HCT116 (cell line): ENCODE data around the gene PGAM5. TPM values are rescaled to one million over a fixed set of nuclear protein-coding genes. Genes with fewer than 3 reads are reported as not detected.

Experiments used
- ATAC-seq: fragments of 200-7000 bp; cut with Tn5 transposase; 2 replicates; pipeline ENCODE4 v1.9.1; 2020; ENCODE audit warnings: mild to moderate bottlenecking, moderate library complexity
- BruUV-seq: library from RNA; stranded (reverse); fragments of 400-500 nt; replicated peaks from 2 replicates; lab custom pipeline; 2021; lab: Mats Ljungman, UMichigan
- CTCF ChIA-PET: fragments of 300-600 bp; sonication (Branson Sonifier 250); formaldehyde crosslinking; loops from one replicate; lab custom pipeline; 2021; ENCODE audit warnings: antibody characterized with exemption; lab: Charles Lee
- POLR2A ChIA-PET: fragments of 300-600, 350-600 bp; sonication (Branson Sonifier 250); formaldehyde crosslinking; loops from one replicate; lab custom pipeline; 2021; ENCODE audit warnings: antibody characterized with exemption; lab: Charles Lee
- RAD21 ChIA-PET, 2 experiments: fragments of 300-600 bp; sonication (Branson Sonifier 250); formaldehyde crosslinking; loops; one replicate each; lab custom pipeline; 2023; ENCODE audit warnings: low total read pairs in 2 of 2; ENCODE audit not compliant: uncharacterized antibody in 2 of 2, unreplicated experiment in 2 of 2, low non-redundant PET in 1 of 2; lab: Charles Lee
- DNase-seq: peaks from one replicate; pipeline ENCODE4 v3.0.0-alpha.2; 2010; ENCODE audit warnings: low read depth, low spot score
- H2AFZ ChIP-seq: fragments of 200-600 bp; shearing (Covaris generic), sonication (generic); 2 replicates; pipeline ENCODE4 v1.6.1; 2017; ENCODE audit warnings: low read depth, mixed run types, mixed read lengths, antibody characterized with exemption, low read length; ENCODE audit not compliant: poor library complexity, severe bottlenecking
- H3K27ac ChIP-seq: 2 replicates; pipeline ENCODE4 v1.5.1; 2012; ENCODE audit warnings: low read depth, low read length
- H3K27me3 ChIP-seq: fragments of 200-600 bp; sonication (generic); 2 replicates; pipeline ENCODE4 v1.6.1; 2016; ENCODE audit warnings: mixed run types, low read length, mixed read lengths; ENCODE audit not compliant: insufficient read depth
- H3K36me3 ChIP-seq, 2 experiments: fragments of 200-500 bp in 1 of 2; fragments of 200-600 bp in 1 of 2; sonication (Bioruptor generic) in 1 of 2; sonication (generic) in 1 of 2; 2 replicates each; pipeline versions ENCODE4 v1.5.1 to v1.6.1; 2014 to 2016; ENCODE audit warnings: low read length in 2 of 2, inconsistent platforms in 1 of 2, mixed read lengths in 1 of 2, mixed run types in 1 of 2; ENCODE audit not compliant: insufficient read depth in 2 of 2, control insufficient read depth in 1 of 2
- H3K4me1 ChIP-seq, 2 experiments: fragments of 200-600 bp in 1 of 2; sonication (generic) in 1 of 2; 2 replicates each; pipeline versions ENCODE4 v1.5.1 to v1.6.1; 2012 to 2017; ENCODE audit warnings: low read length in 2 of 2, inconsistent platforms in 1 of 2, mild to moderate bottlenecking in 1 of 2, mixed read lengths in 1 of 2, mixed run types in 1 of 2, moderate library complexity in 1 of 2; ENCODE audit not compliant: insufficient read depth in 2 of 2, control insufficient read depth in 1 of 2
- H3K4me2 ChIP-seq: fragments of 200-600 bp; sonication (generic); 2 replicates; pipeline ENCODE4 v1.6.1; 2017; ENCODE audit warnings: mixed run types, low read length, mixed read lengths
- H3K4me3 ChIP-seq, 2 experiments: fragments of 200-600 bp in 1 of 2; sonication (generic) in 1 of 2; replicated peaks in 1 of 2; 2 replicates each; pipeline ENCODE4 v1.5.1; 2011 to 2016; ENCODE audit warnings: low read length in 2 of 2, control low read depth in 1 of 2, low read depth in 1 of 2, mild to moderate bottlenecking in 1 of 2, mixed read lengths in 1 of 2, mixed run types in 1 of 2
- H3K79me2 ChIP-seq: fragments of 200-600 bp; sonication (generic); 2 replicates; pipeline ENCODE4 v1.6.1; 2017; ENCODE audit warnings: mild to moderate bottlenecking, mixed run types, low read length, moderate library complexity, mixed read lengths; ENCODE audit not compliant: insufficient read depth
- H3K9ac ChIP-seq: fragments of 200-600 bp; sonication (generic); 2 replicates; pipeline ENCODE4 v1.6.1; 2016; ENCODE audit warnings: low read length, mixed read lengths
- H3K9me2 ChIP-seq: fragments of 200-600 bp; sonication (generic), shearing (Covaris generic); 2 replicates; pipeline ENCODE4 v1.6.1; 2017; ENCODE audit warnings: mixed run types, mild to moderate bottlenecking, moderate library complexity; ENCODE audit not compliant: insufficient read depth
- H3K9me3 ChIP-seq, 2 experiments: fragments of 200-500 bp in 1 of 2; fragments of 200-600 bp in 1 of 2; sonication (Bioruptor generic) in 1 of 2; sonication (generic) in 1 of 2; 2 replicates each; pipeline ENCODE4 v1.6.1; 2014 to 2017; ENCODE audit warnings: low read length in 2 of 2, mixed read lengths in 2 of 2, inconsistent platforms in 1 of 2, low read depth in 1 of 2, mild to moderate bottlenecking in 1 of 2, mixed run types in 1 of 2, moderate library complexity in 1 of 2; ENCODE audit not compliant: control insufficient read depth in 1 of 2, insufficient read depth in 1 of 2
- H4K20me1 ChIP-seq: fragments of 200-600 bp; sonication (generic), shearing (Covaris generic); 2 replicates; pipeline ENCODE4 v1.6.1; 2017; ENCODE audit warnings: mixed run types, mild to moderate bottlenecking, moderate library complexity; ENCODE audit not compliant: insufficient read depth
- ATF3 ChIP-seq: IDR thresholded peaks from 2 replicates; pipeline ENCODE4 v1.6.1; 2012
- CEBPB ChIP-seq: IDR thresholded peaks from 2 replicates; pipeline ENCODE4 v1.6.1; 2012; ENCODE audit warnings: low read depth
- CTCF ChIP-seq, 3 experiments: fragments of 200-600 bp in 1 of 3; sonication (generic) in 1 of 3; IDR thresholded peaks in 2 of 3; conservative IDR thresholded peaks in 1 of 3; 2 replicates each; pipeline ENCODE4 v1.5.1; 2012 to 2017; ENCODE audit warnings: low read depth in 2 of 3, low read length in 2 of 3, antibody characterized with exemption in 1 of 3, borderline replicate concordance in 1 of 3, control low read depth in 1 of 3, mild to moderate bottlenecking in 1 of 3, mixed read lengths in 1 of 3, mixed run types in 1 of 3, moderate library complexity in 1 of 3; ENCODE audit not compliant: insufficient read depth in 1 of 3
- ELF1 ChIP-seq: IDR thresholded peaks from 2 replicates; pipeline ENCODE4 v1.6.1; 2012; ENCODE audit warnings: low read depth, borderline replicate concordance
- EZH2 ChIP-seq: fragments of 200-600 bp; sonication (generic); IDR thresholded peaks from 2 replicates; pipeline ENCODE4 v1.6.1; 2017; ENCODE audit warnings: antibody characterized with exemption, mixed run types
- EZH2phosphoT487 ChIP-seq: fragments of 200-600 bp; IDR thresholded peaks from 2 replicates; pipeline ENCODE4 v1.6.1; 2018; ENCODE audit warnings: antibody characterized with exemption, borderline replicate concordance
- FOSL1 ChIP-seq: IDR thresholded peaks from 2 replicates; pipeline ENCODE4 v1.6.1; 2012; ENCODE audit warnings: low read depth
- JUND ChIP-seq: IDR thresholded peaks from 2 replicates; pipeline ENCODE4 v1.6.1; 2012
- POLR2AphosphoS5 ChIP-seq: IDR thresholded peaks from 2 replicates; pipeline ENCODE4 v1.6.1; 2011; ENCODE audit warnings: mild to moderate bottlenecking, low read depth, low read length, moderate library complexity
- RAD21 ChIP-seq: IDR thresholded peaks from 2 replicates; pipeline ENCODE4 v1.6.1; 2012; ENCODE audit warnings: low read depth, mild to moderate bottlenecking
- SIN3A ChIP-seq: IDR thresholded peaks from 2 replicates; pipeline ENCODE4 v1.6.1; 2012; ENCODE audit warnings: low read depth
- SRF ChIP-seq: IDR thresholded peaks from 2 replicates; pipeline ENCODE4 v1.6.1; 2012; ENCODE audit warnings: low read depth
- TCF7L2 ChIP-seq: IDR thresholded peaks from 2 replicates; pipeline ENCODE4 v1.7.0; 2011; ENCODE audit warnings: borderline replicate concordance, inconsistent platforms; ENCODE audit not compliant: insufficient read depth, insufficient read length; ENCODE audit errors: extremely low read depth
- YY1 ChIP-seq: IDR thresholded peaks from 2 replicates; pipeline ENCODE4 v1.6.1; 2011; ENCODE audit warnings: low read length, low read depth, moderate library complexity, mild to moderate bottlenecking; ENCODE audit not compliant: insufficient replicate concordance; ENCODE audit errors: extremely low read depth
- ZFX ChIP-seq: fragments of 450-650 bp; IDR thresholded peaks from 2 replicates; pipeline ENCODE4 v1.6.1; 2017
- intact Hi-C: fragments of 100-400 bp; cut with micrococcal nuclease; formaldehyde crosslinking; loops from 2 replicates; pipeline ENCODE4 v1.10.0; 2022
- total RNA-seq: library from RNA; stranded (reverse); gene quantifications from one replicate; pipeline ENCODE4 v1.2.1, GENCODE V29; 2021; ENCODE audit not compliant: unreplicated experiment
- TF ChIP-seq, protein P1 (sequence below): IDR thresholded peaks from 2 replicates; pipeline ENCODE4 v1.6.1; 2011; ENCODE audit warnings: mild to moderate bottlenecking, low read length, moderate library complexity; ENCODE audit not compliant: insufficient replicate concordance; ENCODE audit errors: extremely low read depth
- TF ChIP-seq, protein P2 (sequence below): IDR thresholded peaks from 2 replicates; pipeline ENCODE4 v1.6.1; 2012; ENCODE audit warnings: low read depth
- TF ChIP-seq, protein P3 (sequence below): IDR thresholded peaks from 2 replicates; pipeline ENCODE4 v1.6.1; 2012

Gene PGAM5
- total RNA-seq, 1 experiment from 2014 or later = 98.3 TPM

DNA sequence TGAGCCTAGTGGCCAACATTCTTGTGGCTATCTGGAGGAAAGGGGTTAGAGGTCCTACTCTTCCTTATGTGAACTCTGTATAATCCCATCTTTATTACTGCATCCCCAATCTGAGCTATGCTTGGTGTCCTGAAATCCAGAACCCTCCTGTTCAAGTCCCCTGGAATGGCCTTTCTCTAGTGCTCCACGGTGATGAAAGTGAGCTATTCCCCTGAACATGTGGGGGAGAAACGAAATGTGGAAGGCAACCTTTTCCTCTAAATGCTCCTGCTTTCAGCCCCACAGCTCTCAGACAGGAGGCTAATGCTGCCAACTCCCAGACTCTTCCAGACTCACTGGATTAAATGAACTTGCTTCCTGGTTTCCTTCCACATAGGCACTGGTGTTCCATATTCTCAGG, 2.5 kb upstream of the PGAM5 start:
- Histone ChIP-seq H3K9me2 (no peaks in the 10 kb centered on the region), H3K36me3 (peaks cover 0 to 7% of the 10 kb centered on the region in 2 experiments; a peak in 2 of 4 replicates), H3K4me2 (no peak overlapping the region), H3K4me3 (no peak overlapping the region), H3K79me2 (peaks cover 30% of the 10 kb centered on the region), H3K27me3 (no peaks in the 10 kb centered on the region), H3K9me3 (no peaks in the 10 kb centered on the region), H4K20me1 (peaks cover 3% of the 10 kb centered on the region; the same call in 1 of the 2 replicates), H3K9ac (no peak overlapping the region), H3K4me1 (peaks cover 5 to 18% of the 10 kb centered on the region in 2 experiments), H2AFZ (no peak overlapping the region), H3K27ac (no peak overlapping the region; the same call in 1 of the 2 replicates)
- intact Hi-C loops = no loop called here
- no TSS peak for BruUV-seq
- no peak for TF ChIP-seq FOSL1
- no peak for TF ChIP-seq CEBPB
- TF ChIP-seq, protein P1, sequence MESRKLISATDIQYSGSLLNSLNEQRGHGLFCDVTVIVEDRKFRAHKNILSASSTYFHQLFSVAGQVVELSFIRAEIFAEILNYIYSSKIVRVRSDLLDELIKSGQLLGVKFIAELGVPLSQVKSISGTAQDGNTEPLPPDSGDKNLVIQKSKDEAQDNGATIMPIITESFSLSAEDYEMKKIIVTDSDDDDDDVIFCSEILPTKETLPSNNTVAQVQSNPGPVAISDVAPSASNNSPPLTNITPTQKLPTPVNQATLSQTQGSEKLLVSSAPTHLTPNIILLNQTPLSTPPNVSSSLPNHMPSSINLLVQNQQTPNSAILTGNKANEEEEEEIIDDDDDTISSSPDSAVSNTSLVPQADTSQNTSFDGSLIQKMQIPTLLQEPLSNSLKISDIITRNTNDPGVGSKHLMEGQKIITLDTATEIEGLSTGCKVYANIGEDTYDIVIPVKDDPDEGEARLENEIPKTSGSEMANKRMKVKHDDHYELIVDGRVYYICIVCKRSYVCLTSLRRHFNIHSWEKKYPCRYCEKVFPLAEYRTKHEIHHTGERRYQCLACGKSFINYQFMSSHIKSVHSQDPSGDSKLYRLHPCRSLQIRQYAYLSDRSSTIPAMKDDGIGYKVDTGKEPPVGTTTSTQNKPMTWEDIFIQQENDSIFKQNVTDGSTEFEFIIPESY = no peak
- no peak for TF ChIP-seq SRF
- no peak for TF ChIP-seq ATF3
- no peak for TF ChIP-seq ZFX
- no peak for TF ChIP-seq RAD21
- no peak for TF ChIP-seq SIN3A
- no peak for TF ChIP-seq TCF7L2
- TF ChIP-seq CTCF (IDR thresholded peaks at IDR 0.05 in 2 of 3, conservative IDR thresholded peaks at IDR 0.05 in 1 of 3; ENCODE audit: borderline replicate concordance in 1 of 3, insufficient read depth in 1 of 3, low read depth in 2 of 3, low read length in 2 of 3) = no peak
- no peak for TF ChIP-seq ELF1
- no peak for TF ChIP-seq POLR2AphosphoS5
- no peak for TF ChIP-seq YY1
- TF ChIP-seq EZH2 = no peak
- TF ChIP-seq, protein P2, sequence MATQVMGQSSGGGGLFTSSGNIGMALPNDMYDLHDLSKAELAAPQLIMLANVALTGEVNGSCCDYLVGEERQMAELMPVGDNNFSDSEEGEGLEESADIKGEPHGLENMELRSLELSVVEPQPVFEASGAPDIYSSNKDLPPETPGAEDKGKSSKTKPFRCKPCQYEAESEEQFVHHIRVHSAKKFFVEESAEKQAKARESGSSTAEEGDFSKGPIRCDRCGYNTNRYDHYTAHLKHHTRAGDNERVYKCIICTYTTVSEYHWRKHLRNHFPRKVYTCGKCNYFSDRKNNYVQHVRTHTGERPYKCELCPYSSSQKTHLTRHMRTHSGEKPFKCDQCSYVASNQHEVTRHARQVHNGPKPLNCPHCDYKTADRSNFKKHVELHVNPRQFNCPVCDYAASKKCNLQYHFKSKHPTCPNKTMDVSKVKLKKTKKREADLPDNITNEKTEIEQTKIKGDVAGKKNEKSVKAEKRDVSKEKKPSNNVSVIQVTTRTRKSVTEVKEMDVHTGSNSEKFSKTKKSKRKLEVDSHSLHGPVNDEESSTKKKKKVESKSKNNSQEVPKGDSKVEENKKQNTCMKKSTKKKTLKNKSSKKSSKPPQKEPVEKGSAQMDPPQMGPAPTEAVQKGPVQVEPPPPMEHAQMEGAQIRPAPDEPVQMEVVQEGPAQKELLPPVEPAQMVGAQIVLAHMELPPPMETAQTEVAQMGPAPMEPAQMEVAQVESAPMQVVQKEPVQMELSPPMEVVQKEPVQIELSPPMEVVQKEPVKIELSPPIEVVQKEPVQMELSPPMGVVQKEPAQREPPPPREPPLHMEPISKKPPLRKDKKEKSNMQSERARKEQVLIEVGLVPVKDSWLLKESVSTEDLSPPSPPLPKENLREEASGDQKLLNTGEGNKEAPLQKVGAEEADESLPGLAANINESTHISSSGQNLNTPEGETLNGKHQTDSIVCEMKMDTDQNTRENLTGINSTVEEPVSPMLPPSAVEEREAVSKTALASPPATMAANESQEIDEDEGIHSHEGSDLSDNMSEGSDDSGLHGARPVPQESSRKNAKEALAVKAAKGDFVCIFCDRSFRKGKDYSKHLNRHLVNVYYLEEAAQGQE = no peak
- no peak for TF ChIP-seq JUND
- TF ChIP-seq, protein P3, sequence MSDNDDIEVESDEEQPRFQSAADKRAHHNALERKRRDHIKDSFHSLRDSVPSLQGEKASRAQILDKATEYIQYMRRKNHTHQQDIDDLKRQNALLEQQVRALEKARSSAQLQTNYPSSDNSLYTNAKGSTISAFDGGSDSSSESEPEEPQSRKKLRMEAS = no peak
- TF ChIP-seq EZH2phosphoT487 = no peak
- RAD21 ChIA-PET = no interaction called here
- no peak for ATAC-seq
- DNase-seq = no peak
- CTCF ChIA-PET = no interaction called here
- POLR2A ChIA-PET = no interaction called here
